ENCODE results near the gene DUSP19.

Gene DUSP19

GRCh38 chr2:183126635-183127034 is 48.1 kb downstream of the DUSP19 start:
- H3K36me3 Mint-ChIP-seq (ENCODE audit: low read depth): peaks cover 36% of the 10 kb centered on the region
- peak overlapping the region; percentile 97 for H3K4me3 Mint-ChIP-seq
- DNase-seq (no peak), ATAC-seq (no peak)
- H3K4me1 Mint-ChIP-seq: peaks cover 40% of the 10 kb centered on the region
- no peaks in the 10 kb centered on the region for H3K9me3 Mint-ChIP-seq
- H3K27me3 Mint-ChIP-seq: peaks cover 2% of the 10 kb centered on the region
- H3K27ac Mint-ChIP-seq: no peak overlapping the region

- Mint-ChIP-seq H3K27me3 (no peaks in the 10 kb centered on the region), H3K9me3 (no peaks in the 10 kb centered on the region), H3K27ac (no peak overlapping the region), H3K4me3 (no peak overlapping the region), H3K4me1 (peaks cover 4% of the 10 kb centered on the region), H3K36me3 (ENCODE audit: low read depth) (peaks cover 63% of the 10 kb centered on the region)
- ATAC-seq (no peak), DNase-seq (no peak)
Observed at GRCh38 chr2:183134016-183134415, 55.5 kb downstream of the DUSP19 start.

- Mint-ChIP-seq H3K27me3 (no peaks in the 10 kb centered on the region), H3K27ac (no peak overlapping the region), H3K4me3 (no peak overlapping the region), H3K36me3 (ENCODE audit: low read depth) (peaks cover 76% of the 10 kb centered on the region), H3K4me1 (no peaks in the 10 kb centered on the region), H3K9me3 (peaks cover 10% of the 10 kb centered on the region)
- DNase-seq: no peak
- ATAC-seq: no peak
Observed at GRCh38 chr2:183148955-183149354, 70.4 kb downstream of the DUSP19 start.

GRCh38 chr2:183149489-183149888 is 70.9 kb downstream of the DUSP19 start:
- no peak overlapping the region for H3K4me3 Mint-ChIP-seq
- H3K9me3 Mint-ChIP-seq: peaks cover 5% of the 10 kb centered on the region
- peaks cover 76% of the 10 kb centered on the region for H3K36me3 Mint-ChIP-seq (ENCODE audit: low read depth)
- no peak overlapping the region for H3K27ac Mint-ChIP-seq
- ATAC-seq (no peak), DNase-seq (no peak)
- no peaks in the 10 kb centered on the region for H3K27me3 Mint-ChIP-seq
- no peaks in the 10 kb centered on the region for H3K4me1 Mint-ChIP-seq

All from activated naive CD8-positive, alpha-beta T cell treated with anti-CD3 and anti-CD28 coated beads, Interleukin-2, amount 50 U/mL, for 24 hours (primary cell).